Measurements from ENCODE around the gene OR56A3.

Gene OR56A3

GRCh38 chr11:5968394-5968793 lies 26.3 kb downstream of the OR56A3 start, which contains the start of gene OR56A5:
TSS of gene OR56A5 (minus strand) at chr11:5968494. CDS start at chr11:5968494, 0 bp downstream.
- DNase-seq (ENCODE audit: insufficient read length, low spot score) (no peak), FAIRE-seq (no peak)

- FAIRE-seq (no peak), DNase-seq (ENCODE audit: insufficient read length, low spot score) (no peak)
These were observed 31.5 kb downstream of the OR56A3 start for GRCh38 chr11:5973530-5973929.

- DNase-seq (ENCODE audit: insufficient read length, low spot score) (no peak), FAIRE-seq (no peak)
These were observed 41.4 kb downstream of the OR56A3 start for GRCh38 chr11:5983443-5983842.

GRCh38 chr11:5986885-5987284 lies 44.8 kb downstream of the OR56A3 start, which contains the start of gene OR52L1:
TSS of gene OR52L1 (minus strand) at chr11:5986985. CDS start at chr11:5986930, 55 bp downstream.
- FAIRE-seq (no peak), DNase-seq (ENCODE audit: insufficient read length, low spot score) (no peak)

GRCh38 chr11:5989203-5989602 lies 47.2 kb downstream of the OR56A3 start:
- DNase-seq (ENCODE audit: insufficient read length, low spot score) (no peak), FAIRE-seq (no peak)

GRCh38 chr11:5992150-5992549 lies 50.1 kb downstream of the OR56A3 start:
- DNase-seq (ENCODE audit: insufficient read length, low spot score) (no peak), FAIRE-seq (no peak)

GRCh38 chr11:5992604-5993251 lies 50.7 kb downstream of the OR56A3 start:
- FAIRE-seq (no peak), DNase-seq (ENCODE audit: insufficient read length, low spot score) (peak; percentile 4)

- DNase-seq (ENCODE audit: insufficient read length, low spot score) (no peak), FAIRE-seq (no peak)
These were observed 52.7 kb downstream of the OR56A3 start for GRCh38 chr11:5994791-5995190.
